ENCODE measurements around the gene B3GALT5.

- no peak for TF ChIP-seq CTCF (IDR thresholded peaks at IDR 0.05)
- TF ChIP-seq EZH2 (IDR thresholded peaks at IDR 0.05; ENCODE audit: borderline replicate concordance, insufficient read depth, low read depth, low read length, poor library complexity, severe bottlenecking): no peak
Measured at GRCh38 chr21:39630191-39630591, 17.5 kb downstream of the B3GALT5 start.

Measured in B cell (primary cell).